ENCODE measurements around the gene TMEM59L. TPM values are rescaled to one million over a fixed set of nuclear protein-coding genes. Genes with fewer than 3 reads are reported as not detected.
"Not testable (repeated sequence)": the region's sequence is repeated elsewhere in the genome, so short reads cannot be mapped to it uniquely, and the experiment has no call there.

The TMEM59L gene
- total RNA-seq, 2 donors from 2014 or later: not detected

DNA sequence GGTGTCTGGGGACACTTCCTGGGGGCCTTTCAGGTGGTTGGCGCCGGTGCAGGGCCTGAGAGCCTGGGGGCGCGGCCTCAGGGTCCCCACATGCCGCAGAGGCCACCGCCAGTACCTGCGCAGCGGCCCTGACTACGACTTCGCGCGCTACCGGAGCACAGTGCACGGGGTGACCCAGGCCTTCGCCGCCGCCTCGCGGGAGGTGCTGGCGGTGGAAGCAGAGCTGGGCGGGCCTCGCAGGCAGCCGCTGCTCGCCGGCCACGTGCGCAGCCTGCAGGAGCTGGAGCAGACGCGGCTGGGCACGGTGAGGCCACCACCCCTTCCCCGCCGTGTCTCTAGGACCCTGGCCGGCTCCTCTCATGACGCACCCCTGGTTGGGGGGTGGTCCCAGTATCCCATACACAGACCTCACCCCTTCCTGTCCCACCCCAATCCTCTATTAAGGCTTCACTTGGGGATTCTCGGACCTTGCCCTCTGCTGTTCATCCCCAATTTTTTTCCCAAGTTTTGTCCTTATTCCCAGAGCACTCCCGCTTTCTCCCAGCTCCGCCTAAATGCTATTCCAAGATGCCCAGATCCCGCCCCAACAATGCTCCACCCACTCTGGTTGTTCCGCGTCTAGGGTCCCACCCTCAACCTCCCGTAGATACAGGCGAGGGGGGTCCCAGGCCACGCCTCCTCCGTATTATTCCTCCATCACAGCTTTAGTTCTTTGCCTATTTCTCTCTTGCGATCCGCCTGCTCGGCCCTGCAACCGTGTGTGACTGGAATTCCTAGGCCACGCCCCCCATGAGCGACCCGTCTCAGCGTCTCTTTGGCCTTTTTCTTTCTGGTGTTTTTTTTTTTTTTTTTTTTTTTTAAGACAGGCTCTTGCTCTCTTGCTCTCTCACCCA, 23.0 kb upstream of the TMEM59L start:
- Mint-ChIP-seq H3K4me1 (ENCODE audit: low read depth in 2 of 2) (peaks cover 23 to 34% of the 10 kb centered on the region in 2 donors), H3K27me3 (no peaks in the 10 kb centered on the region), H3K9me3 (no peaks in the 10 kb centered on the region), H3K4me3 (peak overlapping the region; percentile 96), H3K36me3 (no peaks in the 10 kb centered on the region), H3K27ac (peak overlapping the region; percentile 75 to 96)
- ATAC-seq: peak; percentile 68 to 73
- DNase-seq (ENCODE audit: low spot score): peak; percentile 78

DNA sequence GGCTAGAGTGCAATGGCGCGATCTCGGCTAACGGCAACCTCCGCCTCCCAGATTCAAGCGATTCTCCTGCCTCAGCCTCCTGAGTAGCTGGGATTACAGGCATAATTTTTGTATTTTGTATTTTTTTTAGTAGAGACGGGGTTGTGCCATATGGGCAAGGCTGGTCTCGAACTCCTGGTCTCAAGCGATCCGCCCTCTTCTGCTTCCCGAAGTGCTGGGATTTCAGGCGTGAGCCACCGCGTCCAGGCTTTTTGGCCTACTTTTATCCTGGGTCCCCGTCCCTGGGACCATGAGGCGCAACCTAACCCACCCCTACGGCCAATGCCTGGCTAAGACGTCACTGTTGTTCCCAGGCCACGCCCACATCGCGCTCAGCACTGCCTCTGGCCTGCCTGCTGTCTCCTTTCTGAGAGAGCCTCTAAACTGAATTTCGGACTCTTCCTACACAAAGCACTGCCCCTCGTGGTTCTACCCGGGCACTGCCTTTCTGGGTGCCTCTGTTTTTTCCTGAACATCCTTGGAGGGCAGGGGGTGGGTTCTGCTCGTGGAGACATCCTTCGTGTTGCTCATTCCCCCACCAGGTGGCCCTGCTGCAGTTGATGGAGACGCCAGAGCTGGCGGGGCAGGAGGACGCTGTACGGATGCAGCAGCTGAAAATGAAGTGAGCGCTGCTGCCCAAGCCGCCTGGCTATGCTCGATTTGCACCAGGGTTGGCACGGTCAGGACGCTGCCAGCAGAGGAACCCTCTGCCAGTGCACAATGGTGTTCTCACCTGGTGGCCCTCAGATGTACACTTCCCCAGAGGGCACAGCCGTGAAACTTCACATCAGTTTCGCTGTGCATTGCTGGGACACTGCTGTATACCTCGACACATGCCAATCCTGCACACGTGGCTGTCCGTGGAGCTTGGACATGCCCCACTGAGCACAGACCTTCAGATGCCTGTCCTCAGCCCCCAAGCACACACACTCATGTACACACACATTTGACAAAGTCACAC, 22.1 kb upstream of the TMEM59L start:
- H3K27ac Mint-ChIP-seq: peak overlapping the region; percentile 75 to 96
- no peak for ATAC-seq
- DNase-seq (ENCODE audit: low spot score): no peak
- no peaks in the 10 kb centered on the region for H3K36me3 Mint-ChIP-seq
- H3K9me3 Mint-ChIP-seq: no peaks in the 10 kb centered on the region
- peak overlapping the region; percentile 96 for H3K4me3 Mint-ChIP-seq
- peaks cover 29 to 33% of the 10 kb centered on the region in 2 donors for H3K4me1 Mint-ChIP-seq (ENCODE audit: low read depth in 2 of 2)
- H3K27me3 Mint-ChIP-seq: no peaks in the 10 kb centered on the region

DNA sequence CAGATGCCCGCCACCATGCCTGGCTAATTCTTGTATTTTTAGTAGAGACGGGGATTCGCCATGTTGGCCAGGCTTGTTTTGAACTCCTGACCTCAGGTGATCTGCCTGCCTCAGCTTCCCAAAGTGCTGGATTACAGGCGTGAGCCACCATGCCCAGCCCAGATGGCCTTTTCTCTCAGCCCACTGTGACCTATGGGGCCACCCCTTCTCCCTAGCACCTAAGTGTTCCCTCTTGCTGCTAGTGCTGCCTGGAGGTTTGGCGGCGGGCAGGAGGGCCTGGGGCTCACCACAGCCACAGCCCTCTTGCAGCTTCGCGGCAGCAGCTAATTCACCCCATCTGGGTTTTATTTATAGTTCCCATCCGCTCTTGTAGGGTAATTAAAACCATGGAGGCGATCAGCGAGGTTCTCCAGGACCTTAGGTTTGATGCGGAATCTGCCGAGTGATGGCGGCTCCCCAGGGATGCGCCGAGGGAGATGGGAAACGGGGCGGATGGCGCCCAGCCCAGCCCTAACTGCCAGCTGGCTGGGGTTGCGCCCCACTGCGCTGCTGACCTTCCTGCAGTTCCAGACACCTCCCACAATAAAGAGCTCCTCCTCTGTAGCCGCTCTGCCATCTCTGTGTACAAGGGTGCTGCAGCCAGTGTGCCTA, 20.8 kb upstream of the TMEM59L start:
- H3K27me3 Mint-ChIP-seq: peaks cover 0 to 4% of the 10 kb centered on the region in 2 donors
- no peak overlapping the region for H3K4me3 Mint-ChIP-seq
- H3K27ac Mint-ChIP-seq: no peak overlapping the region
- H3K9me3 Mint-ChIP-seq: no peaks in the 10 kb centered on the region
- ATAC-seq (no peak), DNase-seq (ENCODE audit: low spot score) (no peak)
- no peaks in the 10 kb centered on the region for H3K36me3 Mint-ChIP-seq
- H3K4me1 Mint-ChIP-seq (ENCODE audit: low read depth in 2 of 2): peaks cover 33 to 35% of the 10 kb centered on the region in 2 donors

DNA sequence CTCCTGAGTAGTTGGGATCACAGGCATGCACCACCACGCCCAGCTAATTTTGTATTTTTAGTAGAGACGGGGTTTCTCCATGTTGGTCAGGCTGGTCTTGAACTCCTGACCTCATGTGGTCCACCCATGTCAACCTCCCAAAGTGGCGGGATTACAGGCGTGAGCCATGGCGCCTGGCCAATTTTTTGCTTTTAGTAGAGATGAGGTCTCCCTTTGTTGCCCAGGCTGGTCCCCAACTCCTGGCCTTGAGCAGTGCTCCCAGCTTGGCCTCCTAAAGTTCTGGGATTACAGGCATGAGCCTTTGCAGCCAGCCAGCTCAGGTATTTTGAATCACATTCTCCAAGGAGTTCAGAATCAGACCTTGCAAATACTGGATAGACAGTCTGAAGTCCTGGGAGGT, 19.9 kb upstream of the TMEM59L start:
- H3K4me1 Mint-ChIP-seq (ENCODE audit: low read depth in 2 of 2): peaks cover 30 to 34% of the 10 kb centered on the region in 2 donors
- not testable (repeated sequence) for ATAC-seq; H3K27ac Mint-ChIP-seq; H3K4me3 Mint-ChIP-seq; H3K27me3 Mint-ChIP-seq; H3K9me3 Mint-ChIP-seq; DNase-seq (ENCODE audit: low spot score); H3K36me3 Mint-ChIP-seq

DNA sequence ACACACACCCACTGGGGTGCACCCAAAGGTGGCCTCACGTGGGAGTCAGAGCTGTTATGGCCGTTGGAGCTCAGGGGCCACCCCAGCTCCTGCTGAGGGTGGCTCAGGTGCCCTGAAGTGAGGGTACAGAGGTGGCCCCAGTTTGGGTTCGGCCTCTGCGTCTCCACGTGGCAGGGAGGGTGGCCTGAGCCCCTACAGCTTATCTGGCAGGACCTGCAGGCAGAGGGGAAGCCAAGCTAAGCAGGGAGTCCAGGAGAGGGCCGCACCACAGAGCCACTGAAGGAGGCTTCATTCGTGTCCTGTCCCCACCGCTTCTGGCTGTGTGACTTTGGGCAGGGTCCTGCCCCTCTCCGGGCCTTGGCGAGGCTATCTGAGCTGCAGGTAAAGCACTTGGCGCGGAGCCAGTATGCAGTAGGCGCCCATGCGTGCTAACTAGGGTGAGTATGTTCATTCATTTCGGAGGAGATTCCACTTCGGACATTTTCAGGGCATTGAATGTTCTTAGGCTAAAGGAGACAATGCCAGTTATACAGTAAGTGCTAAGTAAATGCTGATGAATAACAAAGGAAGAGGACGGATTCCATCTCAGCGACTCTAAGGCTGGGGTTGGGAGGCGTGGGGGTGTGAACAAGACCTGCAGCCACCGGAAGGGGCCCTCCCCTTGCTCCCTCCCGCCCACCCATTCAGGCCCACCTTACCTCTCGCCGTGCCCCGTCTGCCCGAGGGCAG, 19.1 kb upstream of the TMEM59L start:
- DNase-seq (ENCODE audit: low spot score) (no peak), ATAC-seq (no peak)
- Mint-ChIP-seq H3K36me3 (no peaks in the 10 kb centered on the region), H3K27me3 (peaks cover 0 to 4% of the 10 kb centered on the region in 2 donors), H3K4me3 (peak overlapping the region; percentile 73), H3K27ac (no peak overlapping the region), H3K9me3 (no peaks in the 10 kb centered on the region), H3K4me1 (ENCODE audit: low read depth in 2 of 2) (peaks cover 24 to 26% of the 10 kb centered on the region in 2 donors)

DNA sequence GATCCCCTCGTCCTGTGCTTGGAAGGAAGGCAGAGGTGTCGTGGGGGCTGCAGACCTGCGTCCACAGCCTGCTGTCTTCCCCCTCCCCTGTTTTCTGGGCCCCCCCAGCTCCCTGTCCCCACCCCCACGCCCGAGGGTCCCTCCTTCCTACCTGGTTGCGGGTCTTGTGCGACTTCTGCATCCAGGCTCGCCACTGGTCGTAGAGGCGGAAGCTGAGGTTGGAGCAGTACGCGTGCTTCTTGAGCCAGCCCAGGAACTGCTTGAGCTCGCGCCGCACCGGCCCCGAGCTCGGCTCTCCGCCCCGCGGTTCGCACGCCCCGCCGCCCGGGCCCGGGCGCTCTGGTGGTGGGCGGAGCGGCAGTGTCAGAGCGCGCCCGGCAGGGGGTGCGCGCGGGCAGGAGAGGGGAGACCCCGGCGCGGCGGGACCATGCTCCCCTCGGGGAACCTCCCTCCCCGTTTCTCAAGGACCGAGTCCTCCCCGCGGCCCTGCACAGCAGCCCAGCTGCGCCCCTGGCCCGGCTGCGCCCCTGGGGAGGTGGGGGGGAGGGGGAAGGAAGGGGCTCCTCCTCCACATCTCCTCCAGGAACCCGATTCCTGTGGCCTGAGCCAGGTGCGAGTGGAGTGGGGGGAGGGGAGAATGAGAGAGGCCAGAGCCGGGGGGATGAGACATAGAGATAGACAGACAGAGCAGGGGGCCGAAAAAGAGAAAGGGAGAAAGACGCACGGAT, 18.4 kb upstream of the TMEM59L start:
- H3K4me1 Mint-ChIP-seq (ENCODE audit: low read depth in 2 of 2): peaks cover 24 to 26% of the 10 kb centered on the region in 2 donors
- ATAC-seq: peak; percentile 81 to 89
- H3K27ac Mint-ChIP-seq: peak overlapping the region in 1 of 2 donors; percentile 86
- peaks cover 0 to 4% of the 10 kb centered on the region in 2 donors for H3K27me3 Mint-ChIP-seq
- H3K9me3 Mint-ChIP-seq: no peaks in the 10 kb centered on the region
- peak; percentile 75 for DNase-seq (ENCODE audit: low spot score)
- no peaks in the 10 kb centered on the region for H3K36me3 Mint-ChIP-seq
- H3K4me3 Mint-ChIP-seq: peak overlapping the region; percentile 79

DNA sequence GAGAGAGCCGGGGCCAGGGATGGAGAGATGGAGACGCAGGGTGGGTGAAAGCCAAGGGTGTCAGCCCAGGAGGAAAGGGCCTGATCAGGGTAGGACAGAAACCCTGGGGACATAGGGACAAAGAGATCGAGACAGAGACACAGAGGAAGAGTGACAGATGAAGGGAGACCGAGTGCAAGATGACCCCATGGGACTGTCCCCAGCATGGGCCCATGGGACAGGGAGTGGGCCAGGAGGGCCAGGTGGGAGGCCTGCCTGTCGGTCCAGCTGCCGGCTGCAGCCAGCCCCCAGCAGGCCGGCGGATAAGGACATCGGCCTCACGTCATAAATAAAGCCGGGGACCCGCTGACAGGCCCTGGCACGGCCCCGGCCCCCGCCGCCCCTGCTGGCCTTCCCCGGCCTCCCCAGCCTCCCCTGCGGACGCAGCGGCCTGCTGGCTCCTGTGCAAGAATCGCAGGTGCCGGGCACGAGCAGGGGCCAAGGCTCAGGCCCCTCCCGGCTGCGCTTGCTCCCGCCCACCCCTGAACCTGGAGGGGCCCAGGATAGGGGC, 17.8 kb upstream of the TMEM59L start:
- ATAC-seq: no peak
- peak overlapping the region in 1 of 2 donors; percentile 86 for H3K27ac Mint-ChIP-seq
- no peak for DNase-seq (ENCODE audit: low spot score)
- H3K36me3 Mint-ChIP-seq: no peaks in the 10 kb centered on the region
- peaks cover 0 to 4% of the 10 kb centered on the region in 2 donors for H3K27me3 Mint-ChIP-seq
- H3K4me3 Mint-ChIP-seq: peak overlapping the region; percentile 79
- peaks cover 19 to 22% of the 10 kb centered on the region in 2 donors for H3K4me1 Mint-ChIP-seq (ENCODE audit: low read depth in 2 of 2)
- no peaks in the 10 kb centered on the region for H3K9me3 Mint-ChIP-seq

DNA sequence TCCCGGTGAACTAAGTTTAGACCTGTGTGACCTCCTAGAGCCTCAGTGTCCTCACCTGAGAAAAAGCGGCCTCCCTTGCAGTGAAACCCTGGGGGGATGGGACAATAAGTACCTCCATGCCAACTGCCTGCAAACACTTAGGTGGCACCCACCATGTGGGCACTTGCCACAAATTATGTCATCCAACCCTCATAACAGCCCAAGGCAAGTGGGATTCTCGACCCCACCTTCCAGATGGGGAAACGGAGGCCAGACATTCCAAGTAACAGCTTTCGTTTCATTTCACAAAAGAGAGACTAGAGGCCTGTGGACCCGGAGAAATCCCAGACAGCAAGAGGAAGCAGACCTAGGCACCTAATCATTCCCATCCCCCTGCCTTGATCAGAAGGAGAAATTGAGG, 17.2 kb upstream of the TMEM59L start:
- ATAC-seq (no peak), DNase-seq (ENCODE audit: low spot score) (no peak)
- H3K27ac Mint-ChIP-seq: no peak overlapping the region
- no peaks in the 10 kb centered on the region for H3K36me3 Mint-ChIP-seq
- H3K4me1 Mint-ChIP-seq (ENCODE audit: low read depth in 2 of 2): peaks cover 13 to 19% of the 10 kb centered on the region in 2 donors
- H3K4me3 Mint-ChIP-seq: peak overlapping the region; percentile 48
- peaks cover 0 to 4% of the 10 kb centered on the region in 2 donors for H3K27me3 Mint-ChIP-seq
- no peaks in the 10 kb centered on the region for H3K9me3 Mint-ChIP-seq

DNA sequence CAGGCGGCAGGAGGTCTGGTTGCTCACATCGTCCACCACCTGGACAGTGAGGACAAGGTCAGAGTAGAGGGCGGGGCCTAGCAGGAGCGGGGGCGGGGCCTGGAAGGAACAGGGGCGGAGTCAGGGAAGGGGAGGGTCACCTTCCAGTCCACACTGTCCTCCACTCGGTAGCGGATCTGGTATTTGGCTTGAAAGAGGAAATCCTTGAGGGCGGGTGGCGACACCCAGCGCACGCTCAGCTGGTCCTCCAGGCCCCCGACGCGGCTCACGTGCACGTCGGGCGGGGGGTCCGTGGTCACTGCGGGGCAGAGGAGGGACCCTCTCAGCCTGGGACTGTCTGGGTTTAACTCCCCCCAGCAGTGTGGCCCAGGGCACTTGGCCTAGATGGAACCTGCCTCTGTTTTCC, 15.9 kb upstream of the TMEM59L start:
- Mint-ChIP-seq H3K4me1 (ENCODE audit: low read depth in 2 of 2) (peaks cover 10 to 17% of the 10 kb centered on the region in 2 donors), H3K27ac (peak overlapping the region in 1 of 2 donors; percentile 70), H3K36me3 (no peaks in the 10 kb centered on the region), H3K9me3 (no peaks in the 10 kb centered on the region), H3K27me3 (peaks cover 0 to 5% of the 10 kb centered on the region in 2 donors), H3K4me3 (no peak overlapping the region)
- ATAC-seq (peak; percentile 34 to 71), DNase-seq (ENCODE audit: low spot score) (no peak)

DNA sequence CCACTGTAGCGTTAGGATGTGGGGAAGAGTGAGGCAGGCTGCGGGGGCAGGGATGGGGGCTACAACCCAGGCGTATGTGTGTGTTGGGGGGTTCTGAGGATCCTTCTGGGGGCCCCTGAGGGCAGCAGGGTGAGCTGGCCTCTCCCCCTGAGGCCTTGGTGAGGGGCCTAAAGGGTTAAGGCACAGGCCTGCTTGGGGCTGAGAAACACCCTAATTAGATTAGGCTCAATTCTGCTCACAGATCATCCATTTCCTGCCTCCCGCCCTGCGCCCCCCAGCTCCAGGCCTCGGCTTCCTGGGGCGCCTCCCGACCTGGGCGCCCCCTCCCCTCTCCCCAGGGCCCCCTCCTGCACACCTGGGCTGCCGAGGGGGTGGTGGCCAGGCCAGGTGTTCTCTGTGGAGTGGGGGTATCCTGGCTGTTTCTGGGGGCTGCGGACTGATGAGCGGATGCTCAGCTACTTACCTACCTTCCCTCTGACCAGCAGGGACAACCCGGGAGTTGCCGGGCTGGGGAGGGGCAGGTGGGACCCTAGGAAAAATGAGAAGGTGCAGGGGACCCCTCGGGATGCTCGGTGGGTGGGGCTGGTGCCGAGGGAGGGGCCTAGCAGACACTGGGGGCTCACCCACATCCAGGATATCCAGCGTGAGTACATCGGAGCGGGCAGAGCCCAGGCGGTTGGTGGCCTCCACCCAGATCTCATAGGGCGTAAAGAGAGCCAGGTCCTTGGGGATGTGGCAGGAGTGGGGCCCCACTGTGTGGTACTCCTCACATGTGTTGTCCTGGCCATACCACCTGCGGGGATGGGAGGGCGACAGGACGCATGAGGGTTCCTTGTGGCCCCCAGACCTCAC, 14.6 kb upstream of the TMEM59L start:
- no peak for DNase-seq (ENCODE audit: low spot score)
- H3K27ac Mint-ChIP-seq: no peak overlapping the region
- H3K27me3 Mint-ChIP-seq: peaks cover 4 to 11% of the 10 kb centered on the region in 2 donors
- H3K36me3 Mint-ChIP-seq: no peaks in the 10 kb centered on the region
- H3K4me1 Mint-ChIP-seq (ENCODE audit: low read depth in 2 of 2): peaks cover 10 to 17% of the 10 kb centered on the region in 2 donors
- no peaks in the 10 kb centered on the region for H3K9me3 Mint-ChIP-seq
- ATAC-seq: no peak
- no peak overlapping the region for H3K4me3 Mint-ChIP-seq

DNA sequence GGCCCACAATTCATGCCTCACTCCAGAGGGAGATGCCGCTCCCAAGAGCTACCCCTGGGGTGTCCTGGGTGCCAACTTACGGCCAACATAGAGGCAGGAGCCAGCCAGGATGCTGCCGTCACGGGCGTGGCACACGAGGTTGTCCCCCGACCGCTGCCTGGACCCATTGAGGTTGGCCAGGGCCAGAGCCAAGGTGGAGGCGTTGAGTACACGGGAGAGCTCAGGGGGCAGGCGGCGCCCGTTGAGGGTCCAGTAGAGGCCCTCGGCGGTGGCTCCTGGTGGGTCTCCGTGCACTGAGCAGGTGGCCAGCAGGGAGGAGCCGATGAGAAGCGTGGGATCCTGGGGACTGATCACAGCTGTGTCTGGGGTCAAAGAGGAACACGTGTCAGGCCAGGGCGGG, 13.2 kb upstream of the TMEM59L start:
- peaks cover 5 to 16% of the 10 kb centered on the region in 2 donors for H3K4me1 Mint-ChIP-seq (ENCODE audit: low read depth in 2 of 2)
- ATAC-seq (no peak), DNase-seq (ENCODE audit: low spot score) (no peak)
- H3K4me3 Mint-ChIP-seq: no peak overlapping the region
- H3K36me3 Mint-ChIP-seq: no peaks in the 10 kb centered on the region
- H3K9me3 Mint-ChIP-seq: no peaks in the 10 kb centered on the region
- peaks cover 9 to 15% of the 10 kb centered on the region in 2 donors for H3K27me3 Mint-ChIP-seq
- H3K27ac Mint-ChIP-seq: no peak overlapping the region

All from natural killer cell treated with Interleukin-12 subunit alpha and Interleukin-12 subunit beta and Interleukin-15 and Interleukin-18, amount 100 ng/mL, for 72 hours (primary cell).